Measurements from ENCODE around the gene CXCR2.

CXCR2 gene

GRCh38 chr2:218127929-218128455 is 2.2 kb downstream of the CXCR2 start:
- no peaks in the 10 kb centered on the region for H3K36me3 ChIP-seq (replicated peaks)
- no peak overlapping the region for H3K4me3 ChIP-seq (ENCODE audit: low read depth, low read length)
- DNase-seq, result no peak
- in situ Hi-C loops (cut with HindIII; ENCODE audit: low pct_ligation_motif_present, low sequenced_read_pairs), result no loop called here
- peaks cover 6% of the 10 kb centered on the region for H3K27me3 ChIP-seq (replicated peaks)
- TF ChIP-seq CTCF (IDR thresholded peaks at IDR 0.05; ENCODE audit: low read depth, low read length, missing control alignments), result no peak
- H3K27ac ChIP-seq, result no peak overlapping the region

DNA sequence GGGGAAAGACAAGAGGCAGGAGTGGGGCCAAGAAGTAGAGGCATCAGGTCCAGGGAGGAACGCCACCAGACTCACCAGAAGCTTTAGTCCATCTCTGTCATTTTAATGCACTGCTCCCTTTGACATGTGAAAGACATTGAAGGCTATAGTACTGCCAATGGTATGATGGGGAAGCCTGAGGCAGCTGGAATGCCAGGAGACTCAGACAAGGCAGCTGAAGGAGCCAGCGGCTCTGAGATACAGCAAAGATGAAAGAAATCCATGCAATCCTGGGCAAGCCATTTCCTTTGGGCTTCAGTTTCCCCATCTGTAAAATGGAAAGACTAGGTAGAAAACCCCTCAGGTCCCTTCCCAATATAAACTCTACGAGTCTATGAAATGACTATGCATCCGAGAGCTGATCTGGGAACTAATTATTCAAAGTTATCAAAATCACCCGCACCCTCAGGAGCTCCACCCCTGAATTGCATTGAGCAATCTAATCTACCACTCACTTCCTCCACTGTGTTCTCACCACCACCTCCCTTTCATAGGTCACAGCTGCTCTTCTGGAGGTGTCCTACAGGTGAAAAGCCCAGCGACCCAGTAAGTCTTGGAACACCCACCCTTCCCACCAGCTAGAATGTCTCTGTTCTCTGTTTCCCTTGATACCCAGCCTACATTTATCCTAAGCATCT is 3.1 kb downstream of the CXCR2 start:
- peaks cover 6% of the 10 kb centered on the region for H3K27me3 ChIP-seq (replicated peaks)
- TF ChIP-seq CTCF (IDR thresholded peaks at IDR 0.05; ENCODE audit: low read depth, low read length, missing control alignments), result no peak
- in situ Hi-C loops (cut with HindIII; ENCODE audit: low pct_ligation_motif_present, low sequenced_read_pairs), result no loop called here
- DNase-seq, result no peak
- H3K36me3 ChIP-seq (replicated peaks), result no peaks in the 10 kb centered on the region
- no peak overlapping the region for H3K4me3 ChIP-seq (ENCODE audit: low read depth, low read length)
- H3K27ac ChIP-seq, result no peak overlapping the region

DNA sequence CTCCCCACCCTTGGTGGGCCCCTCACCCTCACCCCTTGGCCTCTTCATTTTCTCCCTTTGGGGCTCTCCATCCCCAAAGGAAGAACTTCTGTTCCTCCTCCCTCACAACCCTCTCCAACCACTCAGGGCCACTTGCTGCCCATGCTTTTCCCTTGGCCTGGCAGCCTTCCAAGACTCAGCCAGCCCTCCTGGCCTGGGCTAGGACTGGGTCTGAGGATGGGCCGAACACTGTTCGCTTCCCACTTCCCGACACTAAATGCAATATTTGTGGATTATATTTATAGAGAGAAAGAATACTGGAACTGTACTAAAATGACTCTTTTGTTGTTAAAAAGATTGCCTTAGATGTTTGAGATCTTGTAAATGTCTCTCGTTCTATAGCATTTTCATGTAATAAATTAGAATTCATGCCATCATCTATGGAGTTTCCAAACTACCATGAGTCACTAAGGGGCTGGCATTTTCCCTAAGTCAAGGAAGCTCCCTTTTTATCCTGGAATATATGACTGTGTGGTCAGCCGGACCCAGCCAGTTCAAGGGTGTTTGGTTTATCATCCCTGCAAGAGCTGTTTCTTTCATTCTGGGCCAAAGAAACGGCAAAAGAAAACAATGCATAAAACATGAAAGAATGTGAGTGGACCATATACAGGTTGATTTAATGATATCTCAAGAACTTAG is 3.8 kb downstream of the CXCR2 start:
- Histone ChIP-seq H3K27ac (no peak overlapping the region), H3K36me3 (replicated peaks) (no peaks in the 10 kb centered on the region), H3K4me3 (ENCODE audit: low read depth, low read length) (no peak overlapping the region), H3K27me3 (replicated peaks) (peaks cover 4% of the 10 kb centered on the region)
- no peak for TF ChIP-seq CTCF (IDR thresholded peaks at IDR 0.05; ENCODE audit: low read depth, low read length, missing control alignments)
- no peak for DNase-seq
- in situ Hi-C loops (cut with HindIII; ENCODE audit: low pct_ligation_motif_present, low sequenced_read_pairs), result no loop called here

- in situ Hi-C loops (cut with HindIII; ENCODE audit: low pct_ligation_motif_present, low sequenced_read_pairs), result no loop called here
- Histone ChIP-seq H3K27me3 (replicated peaks) (peaks cover 2% of the 10 kb centered on the region), H3K4me3 (ENCODE audit: low read depth, low read length) (no peak overlapping the region), H3K36me3 (replicated peaks) (no peaks in the 10 kb centered on the region), H3K27ac (no peak overlapping the region)
- TF ChIP-seq CTCF (IDR thresholded peaks at IDR 0.05; ENCODE audit: low read depth, low read length, missing control alignments), result no peak
- no peak for DNase-seq
Measured at GRCh38 chr2:218130377-218130776, 4.5 kb downstream of the CXCR2 start.

DNA sequence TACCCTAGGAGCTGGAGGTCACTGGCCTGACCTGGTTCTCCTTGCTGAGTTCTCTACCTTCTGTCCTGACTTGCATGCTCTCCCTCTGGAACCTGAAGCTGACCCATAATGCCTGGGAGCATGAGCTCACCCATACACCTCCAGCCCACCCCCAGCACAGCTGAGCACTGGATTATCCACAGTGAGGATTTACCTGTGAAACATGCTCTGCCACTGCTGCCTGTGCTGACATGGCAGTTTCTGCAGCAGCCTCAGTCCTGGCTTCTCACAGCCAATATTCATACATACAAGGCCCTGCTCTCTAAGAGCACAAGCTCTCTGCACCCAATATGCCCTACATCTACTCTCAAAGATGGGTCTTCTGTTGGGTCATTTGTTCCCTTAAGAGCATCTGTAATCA is 5.0 kb downstream of the CXCR2 start:
- in situ Hi-C loops (cut with HindIII; ENCODE audit: low pct_ligation_motif_present, low sequenced_read_pairs), result no loop called here
- TF ChIP-seq CTCF (IDR thresholded peaks at IDR 0.05; ENCODE audit: low read depth, low read length, missing control alignments), result no peak
- DNase-seq, result no peak
- Histone ChIP-seq H3K27me3 (replicated peaks) (peaks cover 2% of the 10 kb centered on the region), H3K36me3 (replicated peaks) (no peaks in the 10 kb centered on the region), H3K27ac (no peak overlapping the region), H3K4me3 (ENCODE audit: low read depth, low read length) (no peak overlapping the region)

Measured in brain microvascular endothelial cell (primary cell).